ENCODE results near the gene SLC16A4.
"Not testable (repeated sequence)": the region's sequence is repeated elsewhere in the genome, so short reads cannot be mapped to it uniquely, and the experiment has no call there.

SLC16A4 gene

GRCh38 chr1:110390692-110391245, at the start of gene SLC16A4:
Gene SLC16A4, minus strand, starts transcription at chr1:110391026. Its CDS starts 1,703 bp downstream, at chr1:110389323.
- DNase-seq (ENCODE audit: low read depth in 3 of 3), result no peak

DNA sequence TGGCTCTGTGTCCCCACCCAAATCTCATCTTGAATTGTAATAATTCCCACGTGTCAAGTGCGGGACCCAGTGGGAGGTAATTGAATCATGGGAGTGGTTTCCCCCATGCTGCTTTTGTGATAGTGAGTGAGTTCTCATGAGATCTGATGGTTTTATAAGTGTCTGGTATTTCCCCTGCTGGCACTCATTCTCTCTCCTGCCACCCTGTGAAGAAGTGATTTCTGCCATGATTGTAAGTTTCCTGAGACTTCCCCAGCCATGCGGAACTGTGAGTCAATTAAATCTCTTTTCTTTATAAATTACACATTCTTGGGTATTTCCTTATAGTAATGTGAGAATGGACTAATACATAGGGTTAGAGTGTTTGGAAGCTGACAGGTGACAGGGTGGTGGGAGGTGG, 49.0 kb upstream of the SLC16A4 start:
- DNase-seq (ENCODE audit: low read depth in 3 of 3), result not testable (repeated sequence)

DNA sequence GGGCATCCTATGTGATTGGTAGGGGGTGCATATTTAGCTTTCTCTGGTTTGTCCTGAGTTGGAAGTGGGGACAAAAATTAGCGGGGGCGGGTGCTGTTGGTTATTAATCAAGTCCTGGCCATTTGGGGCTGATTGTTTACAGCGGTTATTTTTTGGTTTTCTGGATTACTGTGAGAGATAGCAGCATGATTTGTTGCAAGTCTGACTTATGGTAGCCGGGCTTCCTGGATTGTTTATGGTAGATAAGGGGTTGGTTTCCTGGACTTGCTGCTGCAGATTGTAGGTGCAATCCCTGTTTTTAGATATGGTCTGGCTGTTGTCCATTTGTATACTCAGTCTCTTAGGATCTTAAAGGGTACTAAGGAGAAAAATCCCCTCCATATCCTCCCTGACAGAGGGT, 48.1 kb upstream of the SLC16A4 start:
- no peak for DNase-seq (ENCODE audit: low read depth in 3 of 3)

DNA sequence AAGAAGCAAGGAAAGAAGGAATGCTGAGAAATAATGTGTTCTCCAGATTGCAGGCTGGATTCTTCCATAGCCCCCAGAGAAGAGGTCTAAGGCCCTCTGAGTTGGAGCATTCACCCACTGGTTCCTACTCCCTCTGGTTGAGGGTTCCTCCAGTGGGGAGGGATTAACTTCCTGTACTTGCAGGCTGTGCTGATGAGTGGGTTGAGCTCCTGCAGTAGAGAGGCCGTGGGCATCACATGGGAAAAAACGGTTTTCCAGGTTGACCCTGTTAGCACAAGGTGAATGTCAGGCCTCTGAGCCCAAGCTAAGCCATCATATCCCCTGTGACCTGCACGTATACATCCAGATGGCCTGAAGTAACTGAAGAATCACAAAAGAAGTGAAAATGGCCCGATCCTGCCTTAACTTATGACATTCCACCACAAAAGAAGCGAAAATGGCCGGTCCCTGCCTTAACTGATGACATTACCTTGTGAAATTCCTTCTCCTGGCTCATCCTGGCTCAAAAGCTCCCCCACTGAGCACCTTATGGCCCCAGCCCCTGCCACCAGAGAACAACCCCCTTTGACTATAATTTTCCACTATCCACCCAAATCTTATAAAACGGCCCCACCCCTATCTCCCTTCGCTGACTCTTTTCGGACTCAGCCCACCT, 46.9 kb upstream of the SLC16A4 start:
- DNase-seq (ENCODE audit: low read depth in 3 of 3), result not testable (repeated sequence)

- DNase-seq (ENCODE audit: low read depth in 3 of 3), result no peak
Measured at GRCh38 chr1:110436635-110437034, 45.8 kb upstream of the SLC16A4 start.

- no peak for DNase-seq (ENCODE audit: low read depth in 3 of 3)
Measured at GRCh38 chr1:110434946-110435345, 44.1 kb upstream of the SLC16A4 start.

GRCh38 chr1:110433803-110434202, 43.0 kb upstream of the SLC16A4 start:
- DNase-seq (ENCODE audit: low read depth in 3 of 3), result no peak

- DNase-seq (ENCODE audit: low read depth in 3 of 3), result no peak
Measured at GRCh38 chr1:110433213-110433612, 42.4 kb upstream of the SLC16A4 start.

- DNase-seq (ENCODE audit: low read depth in 3 of 3), result no peak
Measured at GRCh38 chr1:110430901-110431300, 40.1 kb upstream of the SLC16A4 start.

GRCh38 chr1:110430366-110430765, 39.5 kb upstream of the SLC16A4 start:
- DNase-seq (ENCODE audit: low read depth in 3 of 3), result no peak

DNA sequence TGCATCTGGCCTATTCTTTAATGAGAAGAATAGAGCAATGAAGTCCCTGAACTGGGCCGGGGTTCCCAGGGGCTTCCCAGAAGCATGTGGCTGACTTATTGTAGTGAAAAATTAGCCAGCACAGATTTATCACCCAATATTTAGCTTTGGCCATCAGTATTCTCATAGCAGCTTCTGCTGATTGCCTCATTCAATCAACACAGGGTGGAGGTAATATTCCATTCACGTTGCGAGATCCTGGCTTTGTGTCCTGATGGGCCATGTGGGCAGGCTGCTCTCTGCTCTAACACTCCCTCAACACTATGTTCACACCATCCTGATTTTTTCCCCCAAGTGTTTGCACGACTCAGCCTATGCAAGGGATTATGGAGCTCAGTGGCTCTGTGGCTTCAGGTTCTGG, 38.1 kb upstream of the SLC16A4 start:
- no peak for DNase-seq (ENCODE audit: low read depth in 3 of 3)

GRCh38 chr1:110426854-110427253, 36.0 kb upstream of the SLC16A4 start:
- no peak for DNase-seq (ENCODE audit: low read depth in 3 of 3)

- no peak for DNase-seq (ENCODE audit: low read depth in 3 of 3)
Measured at GRCh38 chr1:110425612-110426152, 34.9 kb upstream of the SLC16A4 start.

GRCh38 chr1:110424699-110425611, 34.1 kb upstream of the SLC16A4 start:
- no peak for DNase-seq (ENCODE audit: low read depth in 3 of 3)

- no peak for DNase-seq (ENCODE audit: low read depth in 3 of 3)
Measured at GRCh38 chr1:110420874-110421793, 30.3 kb upstream of the SLC16A4 start.

DNA sequence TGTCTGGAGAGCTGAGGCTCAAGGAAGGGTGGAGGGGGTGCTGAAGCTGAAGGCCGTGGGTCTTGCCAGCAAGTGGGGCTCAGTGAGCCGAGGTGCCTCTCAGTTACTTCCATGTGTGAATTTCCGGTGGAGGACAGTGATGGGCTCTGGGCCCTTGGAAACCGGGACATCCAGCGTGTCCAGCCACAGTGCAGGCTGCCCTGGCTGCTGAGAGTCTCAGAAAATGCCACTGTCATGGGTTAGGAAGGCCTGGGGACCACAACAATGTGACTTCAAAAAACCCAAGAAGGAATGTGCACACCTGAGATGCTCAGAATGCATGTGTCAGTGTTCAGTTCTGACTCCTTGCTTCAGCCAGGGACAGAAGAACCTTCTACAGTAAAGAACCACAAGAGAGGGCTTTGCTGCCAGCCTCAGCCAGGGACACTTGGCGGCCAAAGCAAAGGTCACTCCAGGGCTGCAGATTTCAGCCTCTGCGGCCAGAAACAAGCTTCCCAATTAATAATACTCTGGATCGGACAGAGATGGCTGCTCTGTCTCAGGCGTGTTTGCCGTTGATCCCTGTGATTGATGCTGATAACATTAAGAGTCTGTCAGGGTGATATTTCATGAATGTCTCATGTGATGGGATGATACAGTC, 29.3 kb upstream of the SLC16A4 start:
- DNase-seq (ENCODE audit: low read depth in 3 of 3), result no peak

DNA sequence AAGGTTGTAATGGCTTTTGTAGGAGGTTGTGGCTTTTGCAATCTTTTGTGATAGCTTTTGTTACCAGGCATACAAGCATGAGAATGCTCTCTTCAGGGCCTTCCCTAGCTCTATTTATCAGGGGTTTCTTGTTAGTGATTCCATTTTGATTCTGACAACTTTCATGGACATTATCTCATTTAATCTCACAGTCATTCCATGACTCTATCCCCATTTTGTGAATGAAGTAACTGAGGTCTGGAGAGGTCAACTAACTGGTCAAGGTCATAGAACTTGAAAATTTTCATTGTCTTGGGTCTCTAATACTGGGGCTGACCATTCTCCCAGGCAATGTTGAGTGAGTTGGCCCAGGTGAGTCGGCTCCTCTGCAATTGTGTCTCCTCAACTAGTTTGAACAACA, 27.9 kb upstream of the SLC16A4 start:
- DNase-seq (ENCODE audit: low read depth in 3 of 3), result no peak

GRCh38 chr1:110413045-110413444, 22.2 kb upstream of the SLC16A4 start:
- not testable (repeated sequence) for DNase-seq (ENCODE audit: low read depth in 3 of 3)

DNA sequence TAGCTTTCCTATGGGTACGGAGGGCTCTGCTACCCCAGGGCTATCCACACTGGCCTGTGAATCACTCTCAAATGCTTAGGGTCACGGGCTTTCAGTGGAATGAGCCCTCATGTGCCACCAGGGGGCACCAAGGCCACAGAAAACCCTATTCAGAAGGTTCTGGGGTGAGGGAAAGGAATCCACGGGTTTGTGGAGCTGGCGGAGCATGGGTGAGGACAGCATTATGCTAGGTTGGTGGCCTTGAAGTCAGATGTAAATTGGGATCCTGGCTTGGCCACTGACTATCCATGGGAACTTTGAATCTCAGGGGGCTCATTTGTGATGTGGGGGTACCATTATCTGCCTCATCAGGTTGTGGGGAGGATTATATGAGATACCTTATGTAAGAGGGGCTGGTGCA, 21.8 kb upstream of the SLC16A4 start:
- peak; percentile 26 to 49 (median 34) for DNase-seq (ENCODE audit: low read depth in 3 of 3)

DNA sequence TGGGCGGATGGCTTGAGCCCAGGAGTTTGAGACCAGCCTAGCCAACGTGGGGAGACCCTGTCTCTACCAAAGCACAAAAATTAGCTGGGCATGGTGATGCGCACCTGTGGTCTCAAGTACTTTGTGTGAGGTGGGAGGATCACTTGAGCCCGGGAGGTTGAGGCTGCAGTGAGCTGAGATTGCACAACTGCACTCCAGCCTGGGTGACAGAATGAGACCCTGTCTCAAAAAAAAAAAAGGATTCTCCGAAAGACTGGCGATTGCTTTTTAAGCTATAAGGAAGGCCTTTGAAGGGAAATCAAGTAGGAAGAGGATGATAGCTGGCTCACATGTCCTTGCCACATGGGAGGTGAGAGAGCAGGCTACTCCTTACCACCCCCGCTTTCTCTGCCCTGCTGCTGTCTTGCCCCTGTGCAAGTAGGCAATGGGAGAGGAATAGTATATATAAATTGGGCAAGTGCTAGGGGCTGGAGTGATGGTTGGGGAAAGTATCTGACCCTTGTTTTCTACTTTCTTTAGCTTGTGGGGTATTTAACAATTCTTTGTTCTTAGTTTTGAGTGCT, 20.4 kb upstream of the SLC16A4 start:
- DNase-seq (ENCODE audit: low read depth in 3 of 3), result no peak

DNA sequence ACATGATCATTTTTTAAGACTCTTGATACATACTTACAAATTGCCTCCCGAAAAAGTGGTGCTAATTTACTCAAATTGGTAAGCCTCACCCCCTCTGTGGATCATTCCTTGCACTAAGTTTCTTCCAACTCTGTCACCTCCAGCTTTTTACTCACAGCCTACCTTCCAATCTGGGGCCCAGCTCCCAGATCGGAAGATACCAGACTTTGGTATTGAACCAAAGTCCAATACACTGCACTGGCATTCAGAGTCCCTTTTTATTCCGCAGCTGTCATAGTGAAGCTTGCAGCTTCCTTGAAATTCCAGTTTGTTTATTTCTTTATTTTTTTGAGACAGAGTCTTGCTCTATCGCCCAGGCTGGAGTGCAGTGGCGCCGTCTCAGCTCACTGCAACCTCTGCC, 18.5 kb upstream of the SLC16A4 start:
- DNase-seq (ENCODE audit: low read depth in 3 of 3), result no peak
